KMS-11 (cell line): ENCODE data around the gene MLX.

Source experiments
- H2AFZ ChIP-seq: fragments of 200-600 bp; sonication (generic); 2 replicates; pipeline ENCODE4 v1.6.1; 2016; ENCODE audit warnings: antibody characterized with exemption, mixed run types, low read depth
- H3K27ac ChIP-seq: fragments of 200-600 bp; sonication (generic); 2 replicates; pipeline ENCODE4 v1.6.1; 2016; ENCODE audit warnings: mild to moderate bottlenecking, mixed run types
- H3K27me3 ChIP-seq: fragments of 200-600 bp; sonication (generic); 2 replicates; pipeline ENCODE4 v1.6.1; 2017; ENCODE audit warnings: mild to moderate bottlenecking, low read depth, mixed run types, moderate library complexity; ENCODE audit not compliant: insufficient read depth
- H3K36me3 ChIP-seq: fragments of 200-600 bp; sonication (generic); 2 replicates; pipeline ENCODE4 v1.6.1; 2017; ENCODE audit warnings: mild to moderate bottlenecking, mixed run types; ENCODE audit not compliant: insufficient read depth
- H3K4me1 ChIP-seq: fragments of 200-600 bp; sonication (generic); 2 replicates; pipeline ENCODE4 v1.6.1; 2016; ENCODE audit warnings: mild to moderate bottlenecking, low read depth, mixed run types; ENCODE audit not compliant: poor library complexity, severe bottlenecking
- H3K4me2 ChIP-seq: fragments of 200-600 bp; sonication (generic); 2 replicates; pipeline ENCODE4 v1.7.0; 2016; ENCODE audit warnings: mild to moderate bottlenecking, mixed run types
- H3K4me3 ChIP-seq: fragments of 200-600 bp; sonication (generic); IDR thresholded peaks from 2 replicates; pipeline ENCODE4 v1.6.1; 2017; ENCODE audit warnings: low read depth, low read length, mixed read lengths; ENCODE audit not compliant: insufficient read depth
- H3K79me2 ChIP-seq: fragments of 200-600 bp; sonication (generic); 2 replicates; pipeline ENCODE4 v1.6.1; 2016; ENCODE audit warnings: low read depth, mixed run types; ENCODE audit not compliant: insufficient read depth
- H3K9ac ChIP-seq: fragments of 200-600 bp; sonication (generic); 2 replicates; pipeline ENCODE4 v1.6.1; 2016; ENCODE audit warnings: mild to moderate bottlenecking, mixed run types
- H4K20me1 ChIP-seq: fragments of 200-600 bp; sonication (generic); 2 replicates; pipeline ENCODE4 v1.6.1; 2016; ENCODE audit warnings: mild to moderate bottlenecking, mixed run types; ENCODE audit not compliant: insufficient read depth
- CTCF ChIP-seq: fragments of 200-600 bp; sonication (generic); conservative IDR thresholded peaks from 2 replicates; pipeline ENCODE4 v1.6.1; 2017; ENCODE audit warnings: low read depth, mild to moderate bottlenecking, antibody characterized with exemption, low read length, moderate library complexity, mixed read lengths

Gene MLX

GRCh38 chr17:42535155-42536047 lies 31.5 kb upstream of the MLX start:
- Histone ChIP-seq H3K36me3 (no peaks in the 10 kb centered on the region), H3K4me3 (peak overlapping the region; percentile 39), H3K4me2 (peak overlapping the region; percentile 95), H3K79me2 (peaks cover 15% of the 10 kb centered on the region; the same call in 1 of the 2 replicates), H3K27ac (peak overlapping the region; percentile 55), H4K20me1 (no peaks in the 10 kb centered on the region), H2AFZ (peak overlapping the region; percentile 72), H3K9ac (peak overlapping the region; percentile 28; the same call in 1 of the 2 replicates), H3K27me3 (no peaks in the 10 kb centered on the region), H3K4me1 (peaks cover 41% of the 10 kb centered on the region)
- TF ChIP-seq CTCF = no peak

GRCh38 chr17:42536048-42536371 lies 30.9 kb upstream of the MLX start, which contains the start of gene NAGLU:
Gene NAGLU, plus strand, starts transcription at chr17:42536241. Its CDS starts 32 bp downstream, at chr17:42536273.
- Histone ChIP-seq H3K4me1 (peaks cover 35% of the 10 kb centered on the region), H4K20me1 (no peaks in the 10 kb centered on the region), H3K4me2 (peak within 1 kb of the TSS; percentile 98), H2AFZ (peak within 1 kb of the TSS; percentile 72), H3K36me3 (no peaks in the 10 kb centered on the region), H3K27ac (peak within 1 kb of the TSS; percentile 55), H3K27me3 (no peaks in the 10 kb centered on the region), H3K79me2 (peaks cover 15% of the 10 kb centered on the region; the same call in 1 of the 2 replicates), H3K9ac (peak within 1 kb of the TSS; percentile 28; the same call in 1 of the 2 replicates), H3K4me3 (peak within 1 kb of the TSS; percentile 39)
- no peak for TF ChIP-seq CTCF

DNA sequence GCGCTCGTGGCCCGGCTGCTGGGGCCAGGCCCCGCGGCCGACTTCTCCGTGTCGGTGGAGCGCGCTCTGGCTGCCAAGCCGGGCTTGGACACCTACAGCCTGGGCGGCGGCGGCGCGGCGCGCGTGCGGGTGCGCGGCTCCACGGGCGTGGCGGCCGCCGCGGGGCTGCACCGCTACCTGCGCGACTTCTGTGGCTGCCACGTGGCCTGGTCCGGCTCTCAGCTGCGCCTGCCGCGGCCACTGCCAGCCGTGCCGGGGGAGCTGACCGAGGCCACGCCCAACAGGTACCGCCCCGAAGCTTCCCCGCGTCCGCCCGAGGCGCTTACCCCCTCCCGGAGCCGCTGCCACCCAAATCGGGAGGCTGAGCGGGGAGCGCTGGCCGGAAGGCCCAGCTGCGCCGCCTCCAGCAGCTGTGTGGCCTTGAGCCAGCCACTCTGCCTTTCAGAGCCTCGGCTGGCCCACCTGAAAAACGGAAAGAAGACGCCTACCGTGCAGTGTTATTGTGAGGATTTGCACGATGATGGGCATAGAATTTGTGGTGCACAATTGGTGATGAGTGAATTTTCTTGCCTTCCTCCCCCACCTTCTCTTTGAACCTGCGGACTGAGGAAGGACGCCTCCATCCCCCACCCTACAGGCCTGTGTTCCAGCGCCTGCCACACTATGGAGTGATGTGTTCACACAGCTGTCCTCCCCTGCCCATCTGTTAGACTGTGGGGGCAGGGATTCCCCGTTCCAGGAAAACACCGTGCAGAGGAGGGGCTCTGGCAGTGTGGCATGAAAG lies 30.3 kb upstream of the MLX start:
- H4K20me1 ChIP-seq = no peaks in the 10 kb centered on the region
- H3K4me3 ChIP-seq = peak overlapping the region; percentile 38
- H3K9ac ChIP-seq = peak overlapping the region; percentile 28; the same call in 1 of the 2 replicates
- H3K4me1 ChIP-seq = peaks cover 34% of the 10 kb centered on the region
- no peak for TF ChIP-seq CTCF
- peaks cover 15% of the 10 kb centered on the region; the same call in 1 of the 2 replicates for H3K79me2 ChIP-seq
- peak overlapping the region; percentile 72 for H2AFZ ChIP-seq
- H3K36me3 ChIP-seq = no peaks in the 10 kb centered on the region
- H3K4me2 ChIP-seq = peak overlapping the region; percentile 98
- peak overlapping the region; percentile 55 for H3K27ac ChIP-seq
- H3K27me3 ChIP-seq = no peaks in the 10 kb centered on the region

- Histone ChIP-seq H2AFZ (peak overlapping the region; percentile 72; the same call in 1 of the 2 replicates), H3K79me2 (peaks cover 15% of the 10 kb centered on the region; the same call in 1 of the 2 replicates), H3K27ac (peak overlapping the region; percentile 55; the same call in 1 of the 2 replicates), H4K20me1 (no peaks in the 10 kb centered on the region), H3K4me3 (no peak overlapping the region), H3K4me1 (peaks cover 37% of the 10 kb centered on the region), H3K36me3 (no peaks in the 10 kb centered on the region), H3K4me2 (peak overlapping the region; percentile 98), H3K9ac (peak overlapping the region; percentile 28; the same call in 1 of the 2 replicates), H3K27me3 (no peaks in the 10 kb centered on the region)
- no peak for TF ChIP-seq CTCF
Observed at GRCh38 chr17:42537156-42537805, 29.6 kb upstream of the MLX start.
